ENCODE results near the gene PLA2G4A.

The PLA2G4A gene

GRCh38 chr1:186834399-186834958 is 5.7 kb downstream of the PLA2G4A start:
- DNase-seq (ENCODE audit: low read depth in 2 of 2): no peak

GRCh38 chr1:186835448-186835847 is 6.7 kb downstream of the PLA2G4A start:
- no peak for DNase-seq (ENCODE audit: low read depth in 2 of 2)

- no peak for DNase-seq (ENCODE audit: low read depth in 2 of 2)
Observed at GRCh38 chr1:186837806-186838205, 9.1 kb downstream of the PLA2G4A start.

- no peak for DNase-seq (ENCODE audit: low read depth in 2 of 2)
Observed at GRCh38 chr1:186838380-186839040, 9.8 kb downstream of the PLA2G4A start.

GRCh38 chr1:186839041-186839400 is 10.3 kb downstream of the PLA2G4A start:
- DNase-seq (ENCODE audit: low read depth in 2 of 2): no peak

- no peak for DNase-seq (ENCODE audit: low read depth in 2 of 2)
Observed at GRCh38 chr1:186841599-186841998, 12.8 kb downstream of the PLA2G4A start.

GRCh38 chr1:186842547-186842946 is 13.8 kb downstream of the PLA2G4A start:
- DNase-seq (ENCODE audit: low read depth in 2 of 2): no peak

GRCh38 chr1:186843226-186843625 is 14.5 kb downstream of the PLA2G4A start:
- DNase-seq (ENCODE audit: low read depth in 2 of 2): no peak

- DNase-seq (ENCODE audit: low read depth in 2 of 2): no peak
Observed at GRCh38 chr1:186843931-186844330, 15.2 kb downstream of the PLA2G4A start.

GRCh38 chr1:186845576-186846210 is 16.9 kb downstream of the PLA2G4A start:
- DNase-seq (ENCODE audit: low read depth in 2 of 2): no peak

GRCh38 chr1:186848509-186849130 is 19.9 kb downstream of the PLA2G4A start:
- no peak for DNase-seq (ENCODE audit: low read depth in 2 of 2)

GRCh38 chr1:186849271-186849671 is 20.5 kb downstream of the PLA2G4A start:
- no peak for DNase-seq (ENCODE audit: low read depth in 2 of 2)

GRCh38 chr1:186849826-186850225 is 21.1 kb downstream of the PLA2G4A start:
- DNase-seq (ENCODE audit: low read depth in 2 of 2): no peak

GRCh38 chr1:186854102-186854501 is 25.4 kb downstream of the PLA2G4A start:
- DNase-seq (ENCODE audit: low read depth in 2 of 2): no peak

GRCh38 chr1:186858923-186859322 is 30.2 kb downstream of the PLA2G4A start:
- DNase-seq (ENCODE audit: low read depth in 2 of 2): no peak

GRCh38 chr1:186859995-186860394 is 31.2 kb downstream of the PLA2G4A start:
- DNase-seq (ENCODE audit: low read depth in 2 of 2): no peak

GRCh38 chr1:186864296-186864695 is 35.5 kb downstream of the PLA2G4A start:
- DNase-seq (ENCODE audit: low read depth in 2 of 2): no peak

- no peak for DNase-seq (ENCODE audit: low read depth in 2 of 2)
Observed at GRCh38 chr1:186865253-186865652, 36.5 kb downstream of the PLA2G4A start.

GRCh38 chr1:186865857-186866256 is 37.1 kb downstream of the PLA2G4A start:
- DNase-seq (ENCODE audit: low read depth in 2 of 2): no peak

- DNase-seq (ENCODE audit: low read depth in 2 of 2): no peak
Observed at GRCh38 chr1:186869526-186870228, 40.9 kb downstream of the PLA2G4A start.

GRCh38 chr1:186871784-186872183 is 43.0 kb downstream of the PLA2G4A start:
- no peak for DNase-seq (ENCODE audit: low read depth in 2 of 2)

GRCh38 chr1:186872291-186872690 is 43.5 kb downstream of the PLA2G4A start:
- no peak for DNase-seq (ENCODE audit: low read depth in 2 of 2)

Data from stimulated activated CD8-positive, alpha-beta memory T cell treated with anti-CD3 and anti-CD28 coated beads, Interleukin-15, amount 100 ng/mL, for 48 hours (primary cell).